Islet of Langerhans (tissue), 1 donor: ENCODE results near the gene PIK3C2B.

Experiments
- FAIRE-seq: peaks from one replicate; lab custom pipeline; 2011; peaks lifted over from hg19 to GRCh38; lab: Jason Lieb, UNC

PIK3C2B gene

DNA sequence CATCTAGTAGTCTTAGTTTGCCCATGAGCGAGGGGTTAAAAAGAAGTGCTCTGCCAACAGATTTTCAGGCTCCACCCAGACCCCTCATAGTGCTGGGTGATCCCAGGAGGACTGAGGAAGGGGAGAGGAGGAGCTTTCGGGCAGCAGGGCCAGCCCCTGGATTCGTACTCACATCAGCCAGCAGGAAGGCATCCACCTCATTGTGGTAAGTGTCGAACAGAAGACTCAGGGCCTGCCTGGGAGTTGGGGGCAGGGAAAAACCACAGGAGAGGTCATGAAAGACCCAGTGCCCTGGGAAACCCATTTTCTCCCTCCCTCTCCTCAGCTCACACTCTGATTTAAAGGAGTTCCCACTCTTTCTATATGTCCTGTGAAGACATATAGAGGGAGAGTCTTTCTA is 34.9 kb downstream of the PIK3C2B start:
- no peak for FAIRE-seq

DNA sequence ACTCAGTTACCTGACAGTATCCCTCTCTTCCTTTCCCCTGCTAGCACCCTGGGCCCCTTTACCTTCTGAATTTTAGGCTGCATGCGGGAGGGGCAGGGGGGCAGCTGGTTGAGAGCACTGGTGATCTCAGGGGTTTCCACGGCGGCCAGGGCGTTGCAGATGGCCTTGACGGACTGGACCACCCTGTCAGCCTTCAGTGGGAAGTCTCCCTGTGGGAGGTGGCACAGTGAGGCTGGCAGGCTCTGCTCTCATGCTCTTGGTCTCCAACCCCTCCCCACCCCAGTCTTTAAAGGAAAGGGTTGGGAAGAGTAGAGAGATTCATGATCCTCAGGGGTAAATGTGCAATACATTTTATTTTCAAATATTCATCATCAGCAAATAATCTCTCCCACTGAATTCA is 36.9 kb downstream of the PIK3C2B start:
- no peak for FAIRE-seq

DNA sequence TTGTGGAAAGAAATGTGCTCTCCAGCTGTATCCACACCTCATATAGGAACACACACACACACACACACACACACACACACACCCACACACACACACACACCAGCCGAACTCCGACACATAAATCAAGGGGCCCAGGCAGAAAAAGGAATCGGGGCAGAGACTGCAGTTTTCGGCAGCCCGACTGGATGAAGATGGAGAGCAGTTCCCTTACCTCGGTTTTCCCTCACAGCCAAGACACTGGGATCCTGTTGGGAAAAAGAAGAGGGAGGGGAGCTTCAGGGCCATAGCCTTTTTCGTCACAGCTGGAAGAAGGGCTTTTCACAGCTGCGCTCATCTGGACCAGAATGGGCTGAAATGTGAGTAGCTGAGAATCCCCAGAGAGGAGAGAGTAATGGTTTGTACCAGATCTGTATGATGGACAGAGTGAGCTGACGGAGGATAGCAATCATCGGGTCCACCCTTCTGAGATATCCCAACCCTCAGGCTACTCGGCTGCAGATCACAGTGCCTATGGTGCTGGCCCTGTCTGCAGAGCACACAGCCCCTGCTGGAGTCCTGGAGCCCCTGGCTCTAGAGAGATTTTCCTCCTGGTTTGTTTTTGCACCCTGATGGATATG is 37.7 kb downstream of the PIK3C2B start:
- FAIRE-seq = no peak

DNA sequence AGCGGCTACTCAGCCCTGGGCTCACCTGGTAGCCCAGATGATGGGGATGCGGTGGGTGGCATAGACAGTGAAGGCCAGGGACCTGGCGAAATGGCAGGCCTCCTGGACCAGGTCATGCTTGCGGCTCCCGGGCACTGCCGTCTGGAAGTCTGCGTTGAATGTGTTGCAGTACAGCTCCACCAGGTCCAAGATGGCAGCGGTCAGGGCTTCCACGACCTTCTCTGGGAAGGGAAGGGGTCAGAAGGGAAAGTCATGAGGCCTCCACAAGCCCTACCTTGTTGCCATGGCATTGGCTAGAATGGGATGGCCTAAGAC is 38.8 kb downstream of the PIK3C2B start:
- no peak for FAIRE-seq

DNA sequence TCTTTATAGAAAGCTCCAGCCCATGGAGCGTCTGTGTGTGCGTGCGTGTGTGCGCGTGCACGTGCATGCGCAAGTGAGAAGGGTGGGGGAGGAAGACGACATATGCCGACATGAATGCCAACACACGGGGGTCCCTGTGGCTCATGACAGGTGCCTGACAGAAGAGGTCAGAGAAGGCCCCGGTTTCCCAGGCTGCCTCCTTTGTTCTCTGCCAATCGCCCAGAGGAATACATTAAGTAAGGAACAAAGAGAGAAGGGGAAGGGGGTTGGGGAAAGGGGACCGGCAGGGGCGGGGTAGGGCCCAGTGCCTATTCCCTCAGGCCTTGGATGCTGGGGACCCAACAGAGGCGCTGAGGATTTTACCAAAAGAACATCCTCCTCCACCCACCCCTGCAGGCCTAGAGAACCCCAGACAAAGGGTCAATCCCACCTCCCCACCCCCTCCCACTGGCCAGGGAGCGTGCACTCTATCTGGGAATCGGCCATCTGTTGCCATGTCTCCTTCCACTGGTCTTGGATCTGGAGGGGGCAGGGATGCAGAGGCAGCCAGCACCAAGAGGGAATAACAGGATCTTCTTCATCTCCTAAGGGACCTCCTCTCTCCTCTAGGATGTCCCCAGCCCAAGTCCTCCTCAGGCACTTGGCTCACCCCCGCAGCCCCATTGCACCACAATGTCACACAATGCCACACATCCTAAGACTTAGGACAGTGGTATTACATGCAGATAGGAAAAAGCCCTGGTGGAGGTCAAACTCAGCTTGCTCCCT is 39.4 kb downstream of the PIK3C2B start:
- FAIRE-seq = no peak

DNA sequence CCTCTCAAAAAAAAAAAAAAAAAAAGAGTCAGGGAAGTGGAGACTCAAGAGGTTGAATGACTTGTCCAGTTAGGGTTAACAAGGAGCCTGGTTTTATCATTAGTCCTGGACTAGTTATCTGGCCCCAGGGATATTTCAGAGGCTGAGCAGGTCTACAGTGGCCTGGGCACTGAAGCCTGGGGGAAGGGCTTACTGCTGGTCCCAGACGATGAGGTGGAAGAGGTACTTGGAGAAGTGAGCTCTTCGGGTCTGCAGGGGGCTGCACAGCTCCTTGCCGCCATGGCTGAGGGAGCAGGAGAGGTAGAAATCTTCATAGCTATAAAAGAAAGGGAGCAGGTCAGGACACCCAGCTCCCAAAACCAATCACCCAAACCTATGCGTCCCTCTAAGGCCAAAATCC is 40.1 kb downstream of the PIK3C2B start:
- FAIRE-seq = no peak

DNA sequence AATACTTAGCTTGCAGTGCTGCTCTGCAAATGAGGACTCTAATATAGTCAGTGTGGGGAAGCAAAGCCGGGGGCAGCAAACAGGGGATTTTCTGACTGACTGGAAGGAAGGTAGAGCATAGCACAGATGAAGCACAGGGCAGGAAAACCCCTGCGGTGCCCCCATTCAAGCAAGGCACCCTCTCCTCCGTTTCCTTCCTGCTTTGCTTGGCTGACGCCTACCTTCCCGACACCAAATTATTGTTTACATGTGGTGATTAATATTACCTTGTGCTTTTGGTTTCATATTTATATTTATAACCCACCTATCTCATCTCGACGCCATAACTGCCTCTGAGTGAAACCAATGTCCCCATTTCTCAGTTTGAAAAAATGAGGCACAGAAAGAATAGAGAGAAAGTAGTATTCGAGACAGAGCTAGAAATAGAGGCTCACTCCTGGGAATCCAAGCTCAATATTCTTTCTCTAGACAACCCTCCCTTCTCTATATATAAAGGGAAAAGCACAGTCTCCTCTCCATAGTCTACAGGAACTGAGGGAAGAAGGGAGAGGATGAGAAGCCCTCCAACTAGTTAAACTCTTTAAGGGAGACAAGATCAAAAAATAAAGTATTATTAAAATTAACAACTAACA is 41.3 kb downstream of the PIK3C2B start:
- FAIRE-seq = no peak

DNA sequence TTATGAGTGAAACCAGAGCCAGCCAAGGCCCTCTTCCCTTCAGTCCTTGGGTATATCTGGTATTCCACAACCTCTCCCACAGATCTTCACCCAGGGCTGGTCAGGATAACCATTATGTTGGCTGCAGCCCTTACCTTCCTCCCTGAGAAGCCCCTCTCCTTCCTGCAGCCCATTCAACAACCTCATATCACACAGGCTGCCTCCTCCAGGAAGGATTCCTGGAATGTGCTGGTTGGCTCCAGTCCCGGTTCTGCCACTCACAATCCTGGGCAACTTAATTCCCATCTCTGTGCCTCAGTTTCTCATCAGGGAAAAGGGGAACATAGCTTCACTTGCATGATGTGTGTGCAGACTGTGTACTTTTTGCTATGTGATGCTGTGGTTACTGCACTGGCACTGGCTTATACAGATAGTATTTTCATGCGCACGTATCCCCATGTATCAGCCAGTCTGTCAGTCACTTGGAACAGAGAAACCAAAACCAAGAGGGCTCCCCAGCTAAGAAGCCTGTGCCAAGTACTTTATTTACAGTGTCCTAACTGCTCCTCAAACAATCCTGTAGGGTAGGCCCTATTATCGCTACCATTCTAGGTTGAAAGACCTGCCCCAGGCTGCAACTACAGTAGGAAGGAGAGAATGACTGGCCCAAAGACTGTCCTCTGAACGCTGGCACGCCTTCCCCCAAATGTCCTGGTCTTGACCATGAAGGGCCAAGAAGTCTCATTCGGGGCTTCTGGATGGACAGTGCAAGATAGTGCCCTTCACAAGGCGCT is 43.1 kb downstream of the PIK3C2B start:
- no peak for FAIRE-seq

DNA sequence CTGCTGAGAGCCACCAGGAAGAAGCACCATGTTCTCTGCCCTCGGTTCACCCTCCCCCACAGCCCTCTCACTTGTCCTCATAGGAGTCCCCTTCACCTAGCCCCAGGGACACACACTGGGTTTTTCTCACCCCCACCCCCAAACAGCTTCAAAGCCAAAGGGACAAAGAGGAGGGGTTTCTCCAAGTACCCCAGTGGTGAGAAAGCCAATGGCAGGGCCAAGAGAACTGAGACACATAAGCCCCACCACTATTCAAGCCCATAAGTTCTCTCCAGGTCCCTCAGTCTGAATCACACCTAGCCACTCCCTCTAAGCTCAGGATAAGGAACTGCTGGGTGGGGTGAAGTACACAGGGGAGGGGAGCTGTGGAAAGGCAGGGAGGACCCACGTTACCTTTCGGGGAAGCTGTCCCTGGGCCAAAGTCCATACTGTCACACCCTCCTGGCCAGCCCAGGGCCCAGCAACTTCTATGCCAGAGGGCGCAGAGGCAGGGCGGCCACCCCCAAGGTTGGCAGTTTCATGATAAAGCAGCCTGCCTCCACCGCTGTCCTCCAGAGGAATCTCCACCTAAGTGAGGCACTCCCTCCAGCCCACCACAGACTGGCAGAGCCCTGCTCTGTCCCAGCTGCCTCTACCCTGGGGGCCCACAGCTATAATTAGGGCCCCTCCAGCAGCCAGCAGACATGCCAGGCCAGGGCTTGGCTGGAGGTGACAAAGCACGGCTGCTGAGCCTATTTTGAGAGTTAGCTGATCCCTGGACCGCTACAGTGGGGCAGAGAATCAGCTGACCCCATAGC is 43.9 kb downstream of the PIK3C2B start:
- FAIRE-seq = no peak

DNA sequence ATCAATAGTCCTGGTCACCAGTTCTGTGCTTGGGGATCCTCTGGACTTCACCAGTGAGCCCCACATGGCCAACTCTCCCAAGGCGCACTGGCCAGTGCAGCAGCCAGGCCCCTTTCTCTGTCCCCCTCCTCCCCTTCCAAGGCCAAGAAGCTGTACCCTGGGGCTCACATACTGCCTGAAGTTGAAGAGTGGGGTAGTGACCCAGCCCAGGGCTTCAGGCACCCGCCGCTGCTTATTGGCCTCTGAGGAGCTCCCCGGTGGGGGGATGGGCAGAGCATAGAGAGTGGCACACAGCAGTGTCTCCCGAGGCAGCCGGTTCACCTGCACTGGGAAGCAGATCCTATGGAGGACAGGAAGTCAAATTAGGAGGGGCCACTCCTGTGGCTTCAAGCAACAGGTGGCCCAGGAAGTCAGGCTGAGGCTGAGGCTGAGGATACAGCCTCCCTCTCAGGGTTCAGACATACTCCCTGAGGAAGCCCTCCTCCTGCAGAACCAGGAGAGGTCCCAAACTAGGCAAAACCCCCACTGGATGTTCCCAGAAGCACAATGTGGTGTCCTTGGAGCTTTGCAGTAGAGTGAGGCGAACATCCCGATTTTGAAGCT is 44.8 kb downstream of the PIK3C2B start:
- no peak for FAIRE-seq

DNA sequence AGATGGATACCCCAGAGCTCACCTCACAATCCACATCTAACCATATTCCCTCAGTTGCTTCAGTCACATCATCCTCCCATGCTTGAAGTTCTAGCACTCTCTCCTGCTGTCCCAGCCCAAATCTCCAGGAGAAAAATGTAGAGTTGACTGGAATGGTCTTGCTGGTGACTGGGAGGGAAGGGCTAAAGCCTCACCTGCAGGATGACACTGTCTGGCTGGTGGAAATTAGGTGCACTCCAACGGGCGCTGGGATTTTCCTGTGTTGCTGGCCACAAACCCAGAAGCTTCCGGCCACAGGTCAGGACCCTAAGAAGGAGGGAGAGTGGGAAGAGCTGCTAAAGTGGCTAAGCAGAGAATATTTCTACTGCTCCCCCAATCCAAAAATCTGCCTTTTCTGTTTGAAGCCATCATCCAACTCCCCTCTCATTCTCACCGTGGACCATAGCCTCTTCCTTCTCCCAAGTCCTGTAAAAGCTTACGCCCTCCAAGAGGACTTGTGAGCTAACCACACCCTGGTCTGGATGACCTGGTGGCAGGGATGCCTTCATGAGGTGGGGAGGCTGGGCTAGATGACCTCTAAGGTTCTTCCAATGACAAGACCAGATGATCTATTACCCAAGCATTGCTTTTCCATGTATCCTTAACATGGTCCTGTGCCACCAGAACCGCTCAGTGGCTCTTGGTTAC is 45.5 kb downstream of the PIK3C2B start:
- no peak for FAIRE-seq

DNA sequence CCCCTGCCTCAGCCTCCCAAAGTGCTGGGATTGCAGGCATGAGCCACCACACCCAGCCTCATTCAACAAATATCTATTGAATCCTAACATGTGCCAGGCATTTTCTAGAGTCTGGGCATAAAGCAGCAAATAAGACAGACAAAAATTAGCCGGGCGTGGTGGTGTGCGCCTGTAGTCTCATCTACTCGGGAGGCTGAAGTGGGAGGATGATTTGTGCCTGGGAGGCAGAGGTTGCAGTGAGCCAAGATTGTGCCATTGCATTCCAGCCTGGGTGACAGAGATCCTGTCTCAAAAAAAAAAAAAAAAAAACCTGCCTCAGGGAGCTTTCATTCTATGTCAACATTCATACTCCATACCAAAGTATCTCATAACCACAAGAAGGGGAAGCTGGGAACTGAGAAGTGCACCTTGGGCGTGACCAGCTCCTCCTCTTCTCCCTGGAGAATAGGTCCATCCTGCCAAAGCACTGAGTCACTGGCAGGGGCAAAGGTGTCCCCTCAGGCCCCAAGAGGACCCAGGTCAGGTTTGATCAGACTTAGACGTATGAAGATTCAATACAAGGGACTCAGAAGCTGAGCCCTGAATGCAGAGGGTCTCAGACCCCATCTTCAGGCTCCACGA is 46.2 kb downstream of the PIK3C2B start:
- no peak for FAIRE-seq

DNA sequence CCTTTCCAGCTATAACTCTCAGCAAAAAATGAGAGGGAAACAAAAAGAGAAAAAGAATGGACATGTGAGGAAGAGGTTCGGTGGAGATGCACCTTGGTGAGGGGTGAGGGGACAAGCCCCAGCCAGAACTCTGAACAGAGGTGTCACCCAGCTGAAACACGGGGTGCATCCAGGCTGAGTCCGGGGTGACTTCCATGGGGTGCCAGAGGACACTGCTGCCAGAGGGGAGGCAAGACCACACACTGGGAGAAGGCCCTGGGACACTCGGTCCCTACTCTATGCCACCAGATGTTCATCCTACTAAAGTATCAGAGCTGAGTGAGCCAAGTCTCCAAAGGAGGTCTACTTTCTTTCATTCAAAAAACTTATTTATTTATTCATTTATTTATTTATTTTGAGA is 46.9 kb downstream of the PIK3C2B start:
- no peak for FAIRE-seq

DNA sequence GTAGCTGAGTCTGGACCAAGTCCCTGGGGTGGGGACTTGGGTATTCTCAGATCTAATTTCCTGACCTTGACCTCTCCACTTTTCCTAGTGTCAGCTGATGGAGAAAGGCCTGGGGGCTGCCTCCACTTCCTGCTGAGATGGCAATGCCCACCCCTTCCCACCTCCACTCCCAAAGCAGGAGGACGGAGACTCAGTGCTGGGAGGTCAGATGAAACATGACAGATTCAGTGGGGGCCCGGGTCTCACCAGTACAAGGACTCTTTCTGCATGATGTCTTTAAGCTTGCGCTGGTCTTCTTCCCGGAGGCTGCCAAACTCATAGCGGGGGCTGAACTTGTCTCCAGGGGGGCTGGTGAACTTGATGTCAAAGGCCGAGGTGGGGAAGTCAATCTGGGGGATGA is 47.4 kb downstream of the PIK3C2B start:
- FAIRE-seq = no peak

DNA sequence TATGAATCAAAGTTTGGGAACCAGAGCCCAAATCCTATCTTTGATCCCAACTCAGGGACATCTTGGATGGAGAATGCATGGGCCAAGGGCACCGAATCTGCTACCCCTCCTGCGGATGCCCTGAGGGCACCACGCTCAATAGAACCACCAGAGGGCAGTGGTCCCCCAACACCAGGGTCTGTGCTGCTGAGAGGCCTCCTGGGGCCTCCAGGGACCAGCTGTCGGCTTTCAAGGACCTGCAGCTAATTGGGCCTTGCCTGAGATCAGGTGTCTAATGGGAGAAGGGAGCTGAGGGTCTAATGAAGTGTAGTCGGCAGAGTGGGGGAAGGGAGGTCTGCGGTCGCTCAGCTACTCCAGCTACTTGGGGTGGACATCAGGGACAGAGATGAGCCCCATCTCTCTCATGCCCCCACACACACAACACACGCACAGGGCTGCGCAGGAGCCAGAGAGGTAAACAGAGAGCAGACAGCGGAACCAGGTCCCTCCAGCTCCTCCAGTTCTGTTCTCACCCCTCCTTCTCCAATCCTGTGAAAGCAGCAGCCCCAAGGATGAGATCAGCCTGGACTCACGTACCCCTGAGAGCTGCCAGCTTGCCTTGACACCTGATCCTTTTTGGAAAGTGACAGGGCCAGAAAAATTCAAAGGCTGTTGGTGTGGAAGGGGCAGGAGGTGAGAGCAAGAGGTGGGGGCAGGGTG is 48.0 kb downstream of the PIK3C2B start:
- FAIRE-seq = no peak

DNA sequence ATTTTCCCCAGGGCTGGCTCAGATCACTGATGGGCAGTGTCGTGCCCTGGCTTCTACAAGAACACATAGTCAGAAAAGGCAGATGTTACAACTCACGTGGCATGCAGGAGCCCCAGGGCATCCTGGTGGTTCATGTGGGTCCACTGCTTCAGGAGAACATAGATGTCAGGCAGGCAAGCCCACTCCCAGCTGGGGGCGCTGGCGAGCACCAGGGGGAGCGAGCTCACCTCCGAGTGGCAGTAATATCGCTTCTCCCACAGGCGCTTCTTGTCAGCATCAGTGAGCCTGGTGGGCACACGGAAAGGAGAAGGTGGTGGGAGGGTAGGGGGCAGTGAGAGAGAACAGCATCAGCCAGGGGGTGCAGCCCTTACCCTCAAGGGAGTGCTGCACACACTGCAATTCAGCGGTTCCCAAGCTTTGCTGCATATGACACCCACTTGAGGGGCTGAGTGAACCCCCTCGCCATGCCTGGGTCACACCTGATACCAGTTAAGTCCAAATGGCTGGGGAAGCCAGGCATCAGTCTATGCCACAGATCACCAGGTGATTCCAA is 48.7 kb downstream of the PIK3C2B start:
- FAIRE-seq = no peak
